GM18907 (cell line): ENCODE data around the gene MYO16.
"Not testable (repeated sequence)": the region's sequence is repeated elsewhere in the genome, so short reads cannot be mapped to it uniquely, and the experiment has no call there.

Source experiments
- ATAC-seq: cut with Tn5 transposase; IDR thresholded peaks from one replicate; pipeline ENCODE4 v1.9.1; 2021; ENCODE audit warnings: mild to moderate bottlenecking, moderate library complexity; ENCODE audit not compliant: unreplicated experiment

Gene MYO16

GRCh38 chr13:108741930-108742329 lies 112.5 kb downstream of the MYO16 start:
- ATAC-seq: no peak

GRCh38 chr13:108742701-108743451 lies 113.5 kb downstream of the MYO16 start:
- ATAC-seq: no peak

GRCh38 chr13:108743522-108743921 lies 114.1 kb downstream of the MYO16 start:
- no peak for ATAC-seq

- ATAC-seq: no peak
Measured at GRCh38 chr13:108747843-108748242, 118.4 kb downstream of the MYO16 start.

GRCh38 chr13:108752276-108752675 lies 122.9 kb downstream of the MYO16 start:
- ATAC-seq: no peak

GRCh38 chr13:108755083-108755482 lies 125.7 kb downstream of the MYO16 start:
- ATAC-seq: no peak

GRCh38 chr13:108760129-108760528 lies 130.7 kb downstream of the MYO16 start:
- no peak for ATAC-seq

- ATAC-seq: no peak
Measured at GRCh38 chr13:108760541-108760940, 131.1 kb downstream of the MYO16 start.

GRCh38 chr13:108768035-108768434 lies 138.6 kb downstream of the MYO16 start:
- no peak for ATAC-seq

GRCh38 chr13:108769213-108770070 lies 140.0 kb downstream of the MYO16 start:
- peak; percentile 80 for ATAC-seq

- no peak for ATAC-seq
Measured at GRCh38 chr13:108775597-108775996, 146.2 kb downstream of the MYO16 start.

GRCh38 chr13:108776650-108777049 lies 147.2 kb downstream of the MYO16 start:
- ATAC-seq: no peak

- ATAC-seq: no peak
Measured at GRCh38 chr13:108777421-108778420, 148.3 kb downstream of the MYO16 start.

- ATAC-seq: no peak
Measured at GRCh38 chr13:108779308-108779707, 149.9 kb downstream of the MYO16 start.

GRCh38 chr13:108780706-108781105 lies 151.3 kb downstream of the MYO16 start:
- no peak for ATAC-seq

- no peak for ATAC-seq
Measured at GRCh38 chr13:108781312-108781711, 151.9 kb downstream of the MYO16 start.

GRCh38 chr13:108782480-108782879 lies 153.1 kb downstream of the MYO16 start:
- ATAC-seq: not testable (repeated sequence)

- no peak for ATAC-seq
Measured at GRCh38 chr13:108785844-108786243, 156.4 kb downstream of the MYO16 start.

- ATAC-seq: no peak
Measured at GRCh38 chr13:108786456-108787200, 157.2 kb downstream of the MYO16 start.
